GM12865 (cell line): Measurements from ENCODE around the gene RAB37.

Experiments
- DNase-seq: peaks from one replicate; pipeline ENCODE4 v3.0.0; 2010; ENCODE audit warnings: low read depth
- H3K4me3 ChIP-seq: 2 replicates; pipeline ENCODE4 v1.5.1; 2011; ENCODE audit warnings: mild to moderate bottlenecking, low read depth, low read length, control low read depth
- TF ChIP-seq, protein P1 (sequence below): IDR thresholded peaks from 2 replicates; pipeline ENCODE4 v1.5.1; 2011; ENCODE audit warnings: low read length, control low read depth, low read depth, inconsistent platforms; ENCODE audit not compliant: insufficient read depth; ENCODE audit errors: missing control alignments

RAB37 gene

DNA sequence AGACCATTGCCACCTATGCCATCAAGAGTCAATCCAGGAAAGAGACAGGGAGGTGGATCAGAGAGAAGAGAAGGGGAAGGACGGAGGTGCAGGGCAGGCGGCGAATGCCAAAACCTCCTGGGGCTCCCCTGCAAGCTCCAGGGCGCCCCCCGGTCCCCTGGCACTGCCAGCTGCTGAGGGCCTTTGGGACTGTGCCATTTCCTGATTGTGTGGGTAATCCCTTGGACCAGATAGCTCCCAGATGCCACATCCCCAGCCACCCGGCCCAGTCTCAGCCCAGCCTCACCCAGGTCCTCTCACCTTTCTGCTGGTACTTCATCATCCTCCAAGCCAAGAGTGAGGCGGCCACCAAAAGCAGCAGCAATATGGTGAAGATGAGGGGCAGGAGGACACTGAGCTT is 39.0 kb upstream of the RAB37 start:
- TF ChIP-seq, protein P1, sequence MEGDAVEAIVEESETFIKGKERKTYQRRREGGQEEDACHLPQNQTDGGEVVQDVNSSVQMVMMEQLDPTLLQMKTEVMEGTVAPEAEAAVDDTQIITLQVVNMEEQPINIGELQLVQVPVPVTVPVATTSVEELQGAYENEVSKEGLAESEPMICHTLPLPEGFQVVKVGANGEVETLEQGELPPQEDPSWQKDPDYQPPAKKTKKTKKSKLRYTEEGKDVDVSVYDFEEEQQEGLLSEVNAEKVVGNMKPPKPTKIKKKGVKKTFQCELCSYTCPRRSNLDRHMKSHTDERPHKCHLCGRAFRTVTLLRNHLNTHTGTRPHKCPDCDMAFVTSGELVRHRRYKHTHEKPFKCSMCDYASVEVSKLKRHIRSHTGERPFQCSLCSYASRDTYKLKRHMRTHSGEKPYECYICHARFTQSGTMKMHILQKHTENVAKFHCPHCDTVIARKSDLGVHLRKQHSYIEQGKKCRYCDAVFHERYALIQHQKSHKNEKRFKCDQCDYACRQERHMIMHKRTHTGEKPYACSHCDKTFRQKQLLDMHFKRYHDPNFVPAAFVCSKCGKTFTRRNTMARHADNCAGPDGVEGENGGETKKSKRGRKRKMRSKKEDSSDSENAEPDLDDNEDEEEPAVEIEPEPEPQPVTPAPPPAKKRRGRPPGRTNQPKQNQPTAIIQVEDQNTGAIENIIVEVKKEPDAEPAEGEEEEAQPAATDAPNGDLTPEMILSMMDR = no peak
- no peak overlapping the region for H3K4me3 ChIP-seq
- DNase-seq = no peak

DNA sequence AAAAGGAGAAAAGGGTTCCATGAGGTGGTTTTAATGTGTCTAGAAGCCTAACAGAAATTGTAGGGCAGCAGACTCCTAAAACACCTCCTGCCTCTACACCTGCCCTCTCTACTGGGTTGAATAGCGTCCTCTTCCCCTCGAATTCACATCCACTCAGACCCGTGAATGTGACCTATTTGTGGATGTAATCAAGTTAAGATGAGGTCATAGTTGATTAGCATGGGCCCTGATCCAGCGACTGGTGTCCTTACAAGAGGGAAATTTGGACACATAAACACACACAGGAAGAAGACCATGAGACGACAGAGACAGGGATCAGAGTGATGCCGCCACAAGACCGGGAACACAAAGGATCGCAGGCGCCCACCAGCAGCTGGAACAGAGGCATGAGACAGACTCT is 37.8 kb upstream of the RAB37 start:
- no peak for DNase-seq
- TF ChIP-seq, protein P1 = no peak

DNA sequence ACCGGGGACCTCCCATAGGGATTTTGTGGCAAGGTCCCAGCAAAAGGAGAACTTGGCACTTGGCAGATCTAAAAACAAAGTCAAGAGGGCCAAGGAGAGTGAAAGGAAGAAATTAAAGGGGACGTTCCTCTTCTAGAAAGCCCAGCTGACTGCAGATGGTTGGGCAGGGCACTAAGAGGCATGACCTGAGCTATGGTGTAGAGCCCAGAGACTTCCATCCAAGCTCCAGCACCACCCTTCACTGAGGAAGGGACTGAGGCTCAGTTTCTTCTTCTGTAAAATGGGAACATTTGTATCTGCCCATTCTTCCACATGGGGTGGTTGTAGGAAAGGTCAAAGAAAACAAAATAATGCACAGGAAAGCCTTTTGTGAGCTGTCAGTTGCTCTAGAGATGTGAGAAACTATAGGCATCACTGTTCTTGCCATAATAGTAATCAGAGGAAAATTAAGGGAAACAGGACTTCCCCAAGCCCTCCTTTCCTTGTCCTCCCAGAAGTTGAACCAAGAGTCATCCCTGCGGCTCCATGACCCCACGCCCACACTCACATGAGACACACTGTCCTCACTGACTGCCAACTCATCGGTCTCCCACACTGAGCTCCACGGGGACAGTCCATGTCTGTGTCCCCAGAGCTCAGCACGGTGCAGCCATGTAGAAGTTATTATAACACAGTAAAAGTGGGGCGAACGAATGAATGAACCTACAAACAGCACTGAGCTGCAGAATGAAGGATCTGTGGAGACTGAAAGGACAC is 34.8 kb upstream of the RAB37 start:
- no peak for DNase-seq

More for the DNA sequence above, 37.8 kb upstream of the RAB37 start:
- no peak overlapping the region for H3K4me3 ChIP-seq

DNA sequence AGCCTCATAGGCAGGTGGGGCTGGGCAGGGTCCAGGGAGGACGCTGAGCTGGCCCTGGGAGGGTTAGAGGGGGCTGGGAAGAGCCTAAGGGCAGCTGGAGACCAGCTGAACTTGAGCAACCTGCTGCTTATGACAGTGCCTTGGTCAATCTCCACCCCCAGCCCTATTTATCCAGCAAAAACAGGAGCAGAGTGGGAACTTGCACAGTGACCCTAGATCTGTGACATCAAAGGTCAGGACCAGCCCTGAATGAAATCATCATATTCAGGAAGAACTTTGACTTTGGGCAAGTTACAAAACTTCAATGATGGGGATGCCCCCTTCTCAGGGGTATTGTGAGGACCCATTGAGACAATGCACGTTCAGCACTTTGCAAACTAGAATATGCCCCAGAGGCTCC is 33.7 kb upstream of the RAB37 start:
- H3K4me3 ChIP-seq = no peak overlapping the region
- no peak for DNase-seq
- TF ChIP-seq, protein P1 = no peak

More for the DNA sequence above, 34.8 kb upstream of the RAB37 start:
- TF ChIP-seq, protein P1 = no peak
- no peak overlapping the region for H3K4me3 ChIP-seq

DNA sequence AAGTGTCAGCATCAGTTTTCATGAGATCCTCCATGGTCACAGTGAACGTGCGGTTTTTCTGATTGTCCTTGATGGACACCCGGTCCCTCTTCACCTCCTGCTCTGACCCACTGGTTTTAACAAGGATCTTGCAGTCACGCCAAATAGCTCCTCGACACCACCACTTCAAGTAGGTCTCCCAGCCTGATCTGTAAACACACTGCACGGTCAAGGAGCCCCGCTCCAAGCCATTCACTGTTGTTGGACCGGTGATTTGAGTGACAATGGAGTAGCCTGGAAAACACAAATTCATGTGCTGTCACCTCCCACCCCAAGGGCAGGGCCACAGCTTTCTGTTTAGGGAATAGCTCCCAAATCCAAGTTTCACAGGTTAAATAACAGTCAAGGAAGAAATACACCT is 32.5 kb upstream of the RAB37 start:
- TF ChIP-seq, protein P1 = no peak
- no peak for DNase-seq
- no peak overlapping the region for H3K4me3 ChIP-seq

DNA sequence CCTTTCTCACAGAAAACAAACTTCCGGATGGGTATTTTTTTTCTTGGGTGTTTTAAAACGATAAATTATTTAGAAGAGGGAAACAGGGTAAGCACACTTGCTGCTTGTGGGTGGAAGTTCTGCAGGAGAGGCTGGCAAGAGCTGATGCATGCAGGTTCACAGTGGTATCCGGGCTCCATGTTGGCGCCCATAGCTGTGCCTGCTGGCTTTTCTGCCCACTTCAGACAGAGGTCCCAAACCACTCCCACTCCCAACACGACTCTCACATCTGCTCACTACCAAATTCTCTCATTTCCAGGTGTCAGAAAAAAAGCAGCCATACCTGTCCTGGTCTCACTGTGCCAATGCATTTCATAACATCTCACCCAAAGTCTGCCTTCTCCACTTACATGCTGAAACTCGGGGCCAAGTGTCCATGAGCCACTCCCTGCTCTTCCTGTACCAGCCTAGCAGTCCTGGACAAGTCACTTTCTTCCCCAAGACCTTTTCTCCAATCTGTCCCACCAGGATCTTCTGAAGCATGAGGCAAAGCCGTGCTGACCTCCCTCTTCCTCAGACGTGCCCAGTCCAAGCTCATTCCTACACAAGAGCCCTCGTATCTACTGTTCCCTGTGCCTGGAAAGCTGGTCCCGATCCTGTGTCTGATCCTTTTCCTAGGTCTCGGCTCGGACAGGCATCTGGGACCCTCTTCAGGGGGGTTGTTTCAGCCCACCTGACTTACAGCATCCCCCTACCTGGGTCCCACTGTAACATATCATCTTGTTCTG is 25.8 kb upstream of the RAB37 start:
- DNase-seq = no peak
- H3K4me3 ChIP-seq = no peak overlapping the region
- TF ChIP-seq, protein P1 = no peak

DNA sequence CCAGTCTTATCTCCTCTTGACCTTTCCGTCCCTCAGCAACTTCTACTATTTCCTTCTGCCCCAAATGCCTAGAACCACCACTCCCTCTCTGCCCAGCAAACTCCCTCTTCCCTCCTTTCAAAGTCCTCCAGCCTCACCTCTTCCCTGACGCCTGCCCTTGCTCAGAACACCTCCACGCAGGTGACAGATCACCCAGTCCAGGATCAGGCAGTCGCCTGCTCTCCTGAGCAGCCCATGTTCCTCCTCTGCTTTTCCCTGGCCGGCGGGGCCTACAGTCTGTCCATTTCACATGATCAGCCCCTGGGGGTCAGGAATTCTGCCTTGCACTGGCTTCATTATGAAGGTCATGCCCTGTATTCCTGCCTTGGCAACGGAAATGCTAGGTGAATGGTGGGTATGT is 24.8 kb upstream of the RAB37 start:
- DNase-seq = no peak
- TF ChIP-seq, protein P1 = no peak
- no peak overlapping the region for H3K4me3 ChIP-seq
